Liver (tissue), 3 donors: ENCODE data around the gene RBM27.

Experiments used
- FOXA1 ChIP-seq: IDR thresholded peaks from 2 replicates; pipeline ENCODE4 v1.6.1; 2016; ENCODE audit warnings: antibody characterized with exemption
- GABPA ChIP-seq, 2 donors: IDR thresholded peaks in 1 of 2; conservative IDR thresholded peaks in 1 of 2; 2 replicates each; pipeline ENCODE4 v1.6.1; 2016; ENCODE audit warnings: antibody characterized with exemption in 2 of 2, mild to moderate bottlenecking in 1 of 2, moderate library complexity in 1 of 2
- TAF1 ChIP-seq: conservative IDR thresholded peaks from 2 replicates; pipeline ENCODE4 v1.6.1; 2016; ENCODE audit warnings: antibody characterized with exemption, mild to moderate bottlenecking
- TF ChIP-seq, protein P1 (sequence below): IDR thresholded peaks from 2 replicates; pipeline ENCODE4 v1.6.1; 2016; ENCODE audit warnings: antibody characterized with exemption
- TF ChIP-seq, protein P2 (sequence below): IDR thresholded peaks from 2 replicates; pipeline ENCODE4 v1.6.1; 2016; ENCODE audit warnings: antibody characterized with exemption
- TF ChIP-seq, protein P3 (sequence below): IDR thresholded peaks from 2 replicates; pipeline ENCODE4 v1.6.1; 2016; ENCODE audit warnings: antibody characterized with exemption, mild to moderate bottlenecking
- TF ChIP-seq, protein P4 (sequence below): fragments of 150-350 bp; IDR thresholded peaks from 2 replicates; pipeline ENCODE4 v1.5.1; 2017; ENCODE audit warnings: improper control_type of control experiment, low read depth, low read length; ENCODE audit not compliant: missing input control
- donor health status: healthy.
- donor health status: healthy.

DNA sequence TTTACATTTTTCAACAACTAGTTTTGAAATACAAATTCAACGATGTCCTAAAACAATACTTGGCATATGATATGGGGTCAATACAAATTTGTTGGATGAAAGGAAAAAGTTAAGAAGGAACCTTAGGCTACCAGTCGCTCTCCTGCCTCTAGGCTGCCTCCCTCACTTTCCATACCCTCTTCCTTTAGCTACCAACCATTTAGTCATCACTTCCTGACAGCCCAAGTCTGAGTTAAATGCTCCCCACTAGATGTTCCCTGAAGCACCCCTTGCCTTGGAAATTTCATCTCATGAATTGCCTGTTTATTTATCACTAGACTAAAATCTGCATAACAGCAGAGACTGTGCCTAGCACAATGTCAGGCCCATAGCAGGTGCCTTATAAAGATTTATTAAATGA is 18.2 kb upstream of the RBM27 start:
- TF ChIP-seq, protein P1, sequence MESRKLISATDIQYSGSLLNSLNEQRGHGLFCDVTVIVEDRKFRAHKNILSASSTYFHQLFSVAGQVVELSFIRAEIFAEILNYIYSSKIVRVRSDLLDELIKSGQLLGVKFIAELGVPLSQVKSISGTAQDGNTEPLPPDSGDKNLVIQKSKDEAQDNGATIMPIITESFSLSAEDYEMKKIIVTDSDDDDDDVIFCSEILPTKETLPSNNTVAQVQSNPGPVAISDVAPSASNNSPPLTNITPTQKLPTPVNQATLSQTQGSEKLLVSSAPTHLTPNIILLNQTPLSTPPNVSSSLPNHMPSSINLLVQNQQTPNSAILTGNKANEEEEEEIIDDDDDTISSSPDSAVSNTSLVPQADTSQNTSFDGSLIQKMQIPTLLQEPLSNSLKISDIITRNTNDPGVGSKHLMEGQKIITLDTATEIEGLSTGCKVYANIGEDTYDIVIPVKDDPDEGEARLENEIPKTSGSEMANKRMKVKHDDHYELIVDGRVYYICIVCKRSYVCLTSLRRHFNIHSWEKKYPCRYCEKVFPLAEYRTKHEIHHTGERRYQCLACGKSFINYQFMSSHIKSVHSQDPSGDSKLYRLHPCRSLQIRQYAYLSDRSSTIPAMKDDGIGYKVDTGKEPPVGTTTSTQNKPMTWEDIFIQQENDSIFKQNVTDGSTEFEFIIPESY: no peak
- TF ChIP-seq, protein P2, sequence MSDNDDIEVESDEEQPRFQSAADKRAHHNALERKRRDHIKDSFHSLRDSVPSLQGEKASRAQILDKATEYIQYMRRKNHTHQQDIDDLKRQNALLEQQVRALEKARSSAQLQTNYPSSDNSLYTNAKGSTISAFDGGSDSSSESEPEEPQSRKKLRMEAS: no peak
- TF ChIP-seq, protein P3, sequence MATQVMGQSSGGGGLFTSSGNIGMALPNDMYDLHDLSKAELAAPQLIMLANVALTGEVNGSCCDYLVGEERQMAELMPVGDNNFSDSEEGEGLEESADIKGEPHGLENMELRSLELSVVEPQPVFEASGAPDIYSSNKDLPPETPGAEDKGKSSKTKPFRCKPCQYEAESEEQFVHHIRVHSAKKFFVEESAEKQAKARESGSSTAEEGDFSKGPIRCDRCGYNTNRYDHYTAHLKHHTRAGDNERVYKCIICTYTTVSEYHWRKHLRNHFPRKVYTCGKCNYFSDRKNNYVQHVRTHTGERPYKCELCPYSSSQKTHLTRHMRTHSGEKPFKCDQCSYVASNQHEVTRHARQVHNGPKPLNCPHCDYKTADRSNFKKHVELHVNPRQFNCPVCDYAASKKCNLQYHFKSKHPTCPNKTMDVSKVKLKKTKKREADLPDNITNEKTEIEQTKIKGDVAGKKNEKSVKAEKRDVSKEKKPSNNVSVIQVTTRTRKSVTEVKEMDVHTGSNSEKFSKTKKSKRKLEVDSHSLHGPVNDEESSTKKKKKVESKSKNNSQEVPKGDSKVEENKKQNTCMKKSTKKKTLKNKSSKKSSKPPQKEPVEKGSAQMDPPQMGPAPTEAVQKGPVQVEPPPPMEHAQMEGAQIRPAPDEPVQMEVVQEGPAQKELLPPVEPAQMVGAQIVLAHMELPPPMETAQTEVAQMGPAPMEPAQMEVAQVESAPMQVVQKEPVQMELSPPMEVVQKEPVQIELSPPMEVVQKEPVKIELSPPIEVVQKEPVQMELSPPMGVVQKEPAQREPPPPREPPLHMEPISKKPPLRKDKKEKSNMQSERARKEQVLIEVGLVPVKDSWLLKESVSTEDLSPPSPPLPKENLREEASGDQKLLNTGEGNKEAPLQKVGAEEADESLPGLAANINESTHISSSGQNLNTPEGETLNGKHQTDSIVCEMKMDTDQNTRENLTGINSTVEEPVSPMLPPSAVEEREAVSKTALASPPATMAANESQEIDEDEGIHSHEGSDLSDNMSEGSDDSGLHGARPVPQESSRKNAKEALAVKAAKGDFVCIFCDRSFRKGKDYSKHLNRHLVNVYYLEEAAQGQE: no peak
- TF ChIP-seq, protein P4, sequence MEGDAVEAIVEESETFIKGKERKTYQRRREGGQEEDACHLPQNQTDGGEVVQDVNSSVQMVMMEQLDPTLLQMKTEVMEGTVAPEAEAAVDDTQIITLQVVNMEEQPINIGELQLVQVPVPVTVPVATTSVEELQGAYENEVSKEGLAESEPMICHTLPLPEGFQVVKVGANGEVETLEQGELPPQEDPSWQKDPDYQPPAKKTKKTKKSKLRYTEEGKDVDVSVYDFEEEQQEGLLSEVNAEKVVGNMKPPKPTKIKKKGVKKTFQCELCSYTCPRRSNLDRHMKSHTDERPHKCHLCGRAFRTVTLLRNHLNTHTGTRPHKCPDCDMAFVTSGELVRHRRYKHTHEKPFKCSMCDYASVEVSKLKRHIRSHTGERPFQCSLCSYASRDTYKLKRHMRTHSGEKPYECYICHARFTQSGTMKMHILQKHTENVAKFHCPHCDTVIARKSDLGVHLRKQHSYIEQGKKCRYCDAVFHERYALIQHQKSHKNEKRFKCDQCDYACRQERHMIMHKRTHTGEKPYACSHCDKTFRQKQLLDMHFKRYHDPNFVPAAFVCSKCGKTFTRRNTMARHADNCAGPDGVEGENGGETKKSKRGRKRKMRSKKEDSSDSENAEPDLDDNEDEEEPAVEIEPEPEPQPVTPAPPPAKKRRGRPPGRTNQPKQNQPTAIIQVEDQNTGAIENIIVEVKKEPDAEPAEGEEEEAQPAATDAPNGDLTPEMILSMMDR: no peak
- no peak for TF ChIP-seq FOXA1
- TF ChIP-seq TAF1: no peak
- no peak for TF ChIP-seq GABPA (IDR thresholded peaks at IDR 0.05 in 1 of 2, conservative IDR thresholded peaks at IDR 0.05 in 1 of 2)
